Effector CD4-positive, alpha-beta T cell (primary cell): Measurements from ENCODE around the gene IFFO2.

Source experiments
- DNase-seq: peaks from one replicate; pipeline ENCODE4 v3.0.0-alpha.2; 2020

IFFO2 gene

GRCh38 chr1:18890706-18891425 is 65.6 kb downstream of the IFFO2 start:
- no peak for DNase-seq

DNA sequence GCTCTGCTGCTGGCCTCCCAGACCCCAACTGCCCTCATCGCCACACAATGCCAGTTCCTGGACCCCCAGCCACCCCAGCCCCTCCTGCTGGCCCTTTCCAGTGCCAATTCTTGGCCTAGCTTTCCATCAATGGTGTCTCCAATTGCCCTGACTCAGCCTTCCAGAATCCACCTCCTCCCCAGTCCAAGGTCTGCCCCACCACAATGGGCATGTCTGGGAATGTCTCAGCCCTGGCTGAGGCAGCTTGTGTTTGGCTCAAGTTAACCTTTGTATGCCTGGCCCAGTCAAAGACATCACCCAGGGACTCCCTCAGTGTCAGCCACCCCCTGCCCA is 70.5 kb downstream of the IFFO2 start:
- DNase-seq: no peak

DNA sequence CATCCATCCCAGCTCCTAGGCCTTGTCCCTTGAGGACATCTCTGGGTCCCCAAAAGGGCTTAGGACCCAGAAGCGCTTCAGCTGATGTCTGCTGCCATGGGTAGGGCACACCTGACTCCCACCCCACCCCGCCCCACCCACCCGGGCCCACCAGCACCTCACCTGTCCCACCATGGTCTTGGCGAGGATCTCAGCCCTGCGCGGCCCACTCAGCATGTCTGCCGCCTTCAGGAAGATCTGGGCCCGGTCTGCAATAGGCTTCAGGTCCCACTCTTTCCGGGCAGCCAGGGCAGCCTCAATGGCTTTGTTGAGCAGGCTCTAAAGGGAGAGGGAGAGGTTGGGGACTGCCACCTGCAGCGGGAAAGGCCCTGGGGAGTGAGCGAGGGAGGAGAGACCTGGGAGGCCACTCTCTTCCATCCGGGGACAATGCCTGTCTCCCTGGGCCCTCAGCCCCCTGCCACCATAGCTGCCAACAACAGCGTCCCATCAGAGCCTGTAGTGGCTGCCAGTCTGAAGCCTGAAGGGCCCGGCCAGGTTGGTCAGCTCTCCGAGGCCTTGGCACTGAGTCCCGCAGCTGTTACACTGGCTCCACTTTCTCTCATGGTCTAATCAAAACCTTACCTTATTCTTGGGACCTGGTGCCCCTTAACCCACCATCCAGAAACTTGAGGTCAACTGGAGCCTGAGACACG is 71.0 kb downstream of the IFFO2 start:
- DNase-seq: no peak

- no peak for DNase-seq
These were observed 71.7 kb downstream of the IFFO2 start for GRCh38 chr1:18884727-18885126.

DNA sequence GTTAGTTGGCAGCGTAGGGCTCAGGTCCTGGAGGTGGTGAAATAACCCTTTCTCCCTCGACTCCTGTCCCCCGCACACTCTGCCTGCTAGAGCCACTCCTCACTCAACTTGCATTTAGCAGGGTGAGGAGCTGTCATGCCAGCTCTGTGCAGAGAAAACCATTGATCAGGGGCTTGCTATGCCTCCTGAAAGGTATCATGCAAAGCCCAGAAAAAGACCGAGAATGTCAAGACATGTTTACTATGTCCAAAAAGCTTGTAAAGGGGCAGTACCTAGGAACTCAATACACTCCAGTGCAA is 72.1 kb downstream of the IFFO2 start:
- DNase-seq: no peak

GRCh38 chr1:18883636-18884418 is 72.6 kb downstream of the IFFO2 start:
- DNase-seq: peak; percentile 66

DNA sequence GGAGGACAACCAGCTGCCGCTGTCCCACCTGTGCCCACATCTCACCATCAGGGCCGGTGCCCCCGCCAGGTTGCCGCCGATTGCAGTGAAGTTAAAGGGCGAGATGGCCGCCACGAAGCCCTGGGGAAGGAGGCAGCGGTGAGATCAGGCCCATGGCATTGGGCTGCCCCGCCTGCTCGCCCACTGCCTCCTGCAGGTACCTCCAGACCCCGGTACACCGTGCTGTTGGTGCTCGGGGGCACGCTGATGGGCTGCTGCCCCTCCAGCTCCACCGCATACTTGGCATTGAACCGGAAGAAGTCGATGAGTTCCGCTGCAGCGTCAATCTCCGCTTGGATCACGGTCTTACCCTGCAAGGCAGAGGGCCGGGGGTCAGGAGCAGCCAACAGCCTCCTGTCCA is 73.4 kb downstream of the IFFO2 start:
- no peak for DNase-seq

- no peak for DNase-seq
These were observed 74.0 kb downstream of the IFFO2 start for GRCh38 chr1:18882486-18882885.

DNA sequence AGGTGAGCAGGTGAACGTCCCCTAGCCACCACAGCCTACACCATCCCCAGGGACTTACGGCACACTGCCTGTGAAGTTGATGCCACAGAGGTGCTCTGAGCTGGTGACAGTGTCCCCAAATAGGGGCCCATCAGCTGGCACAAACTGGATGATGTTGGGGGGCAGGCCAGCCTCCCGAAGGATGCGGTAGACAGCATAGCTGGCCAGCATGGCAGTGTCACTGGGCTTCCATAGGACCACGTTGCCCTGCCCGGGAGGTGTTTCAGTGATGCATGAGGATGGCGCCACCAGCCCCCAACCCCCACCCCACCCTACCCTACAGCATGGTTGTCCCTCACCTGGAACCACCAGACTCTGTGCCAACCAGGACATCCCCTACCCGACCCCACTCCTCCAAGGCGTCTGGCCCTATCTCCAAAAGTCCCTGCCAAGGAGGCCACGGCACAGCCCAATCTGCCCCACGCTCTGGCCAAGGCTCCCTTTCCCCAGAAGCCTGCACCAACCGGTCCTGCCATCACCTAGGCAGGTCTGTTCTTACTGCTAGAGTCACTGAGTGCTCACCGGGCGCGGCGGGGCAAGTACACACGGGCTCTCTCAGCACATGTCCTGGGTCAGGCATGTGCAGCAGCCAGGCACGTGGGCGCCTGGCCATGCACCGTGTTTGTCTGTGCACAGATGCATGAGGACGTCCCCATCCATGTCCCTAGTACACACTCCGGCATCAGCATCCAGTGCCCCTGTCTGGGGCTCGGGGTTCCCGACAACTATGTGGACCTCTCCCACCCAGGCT is 74.6 kb downstream of the IFFO2 start:
- no peak for DNase-seq

GRCh38 chr1:18881164-18881563 is 75.3 kb downstream of the IFFO2 start:
- DNase-seq: no peak

- DNase-seq: no peak
These were observed 75.9 kb downstream of the IFFO2 start for GRCh38 chr1:18880585-18880984.

GRCh38 chr1:18879791-18880309 is 76.6 kb downstream of the IFFO2 start:
- no peak for DNase-seq

- no peak for DNase-seq
These were observed 77.2 kb downstream of the IFFO2 start for GRCh38 chr1:18879215-18879790.

GRCh38 chr1:18878538-18879214 is 77.8 kb downstream of the IFFO2 start:
- DNase-seq: no peak

DNA sequence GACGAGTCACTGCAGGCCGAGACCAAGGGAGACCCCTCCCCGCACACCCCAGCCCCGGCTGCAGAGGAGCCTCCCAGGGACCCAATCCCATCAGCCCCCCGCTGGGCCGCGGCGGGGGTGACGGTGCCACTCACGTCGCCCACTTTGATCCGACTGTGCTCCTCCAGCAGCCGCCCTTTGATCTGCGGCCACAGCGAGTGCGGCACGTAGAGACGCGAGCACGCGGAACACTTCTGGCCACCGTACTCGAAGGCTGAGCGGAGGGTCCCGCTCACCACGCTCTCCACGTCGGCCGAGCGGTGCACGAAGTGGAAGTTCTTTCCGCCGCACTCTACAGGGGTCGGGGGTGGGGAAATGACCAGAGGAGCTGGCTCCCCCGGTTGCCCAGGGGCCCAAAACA is 79.2 kb downstream of the IFFO2 start:
- no peak for DNase-seq

- DNase-seq: no peak
These were observed 80.3 kb downstream of the IFFO2 start for GRCh38 chr1:18876210-18876609.

DNA sequence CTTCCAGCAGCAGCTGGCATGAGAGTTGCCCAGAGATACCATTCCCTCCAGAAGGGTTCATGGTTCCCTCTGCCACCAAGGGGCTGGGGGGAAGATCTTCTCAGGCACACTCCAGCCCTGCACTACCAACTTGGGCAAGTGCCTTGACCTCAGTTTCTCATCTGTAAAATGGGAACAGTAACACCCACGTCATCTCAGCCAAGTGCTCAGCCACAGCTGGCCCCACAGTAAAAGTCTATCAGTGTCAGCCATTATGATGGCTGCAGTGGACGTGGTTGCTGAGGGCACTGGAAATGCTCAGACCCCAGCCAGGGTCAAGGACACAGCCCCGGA is 80.7 kb downstream of the IFFO2 start:
- no peak for DNase-seq

GRCh38 chr1:18875107-18875795 is 81.2 kb downstream of the IFFO2 start:
- DNase-seq: peak; percentile 50

DNA sequence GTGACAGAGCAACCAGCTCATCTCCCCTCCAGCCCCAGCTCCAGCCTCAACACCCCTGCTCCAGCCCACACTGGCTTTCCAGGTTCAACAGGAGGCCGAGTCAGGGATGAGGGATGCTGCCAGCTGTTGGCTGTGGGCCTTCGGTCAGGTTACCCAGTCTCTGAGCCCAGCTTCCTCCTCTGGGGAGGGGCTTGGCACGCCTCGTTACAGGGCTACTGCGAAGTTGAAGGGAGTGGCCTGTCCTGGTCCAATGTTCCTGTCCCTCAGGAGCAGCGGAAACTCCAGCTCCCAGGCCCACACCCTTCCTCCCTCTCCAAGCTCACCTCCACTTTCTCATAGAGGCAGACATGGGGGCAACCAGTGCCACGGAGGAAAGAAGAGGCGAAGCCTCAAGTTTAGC is 81.9 kb downstream of the IFFO2 start:
- no peak for DNase-seq

- no peak for DNase-seq
These were observed 82.4 kb downstream of the IFFO2 start for GRCh38 chr1:18874036-18874435.

- no peak for DNase-seq
These were observed 84.3 kb downstream of the IFFO2 start for GRCh38 chr1:18872071-18872611.
